Measurements from ENCODE around the gene ELMO1.
"Not testable (repeated sequence)": the region's sequence is repeated elsewhere in the genome, so short reads cannot be mapped to it uniquely, and the experiment has no call there.

Gene ELMO1

GRCh38 chr7:36986948-36987724 is 461.5 kb downstream of the ELMO1 start:
- peak; percentile 31 for DNase-seq

- DNase-seq, result peak; percentile 90
These were observed 462.1 kb downstream of the ELMO1 start for GRCh38 chr7:36986511-36986933.

- DNase-seq, result peak; percentile 73
These were observed 462.7 kb downstream of the ELMO1 start for GRCh38 chr7:36985866-36986400.

- DNase-seq, result no peak
These were observed 463.3 kb downstream of the ELMO1 start for GRCh38 chr7:36985316-36985715.

GRCh38 chr7:36984710-36985312 is 463.9 kb downstream of the ELMO1 start:
- DNase-seq, result peak; percentile 46

- DNase-seq, result no peak
These were observed 464.6 kb downstream of the ELMO1 start for GRCh38 chr7:36984041-36984521.

- no peak for DNase-seq
These were observed 465.9 kb downstream of the ELMO1 start for GRCh38 chr7:36982766-36983165.

- no peak for DNase-seq
These were observed 468.8 kb downstream of the ELMO1 start for GRCh38 chr7:36979810-36980248.

- no peak for DNase-seq
These were observed 470.2 kb downstream of the ELMO1 start for GRCh38 chr7:36978461-36978860.

- DNase-seq, result no peak
These were observed 470.8 kb downstream of the ELMO1 start for GRCh38 chr7:36977878-36978277.

GRCh38 chr7:36973534-36973933 is 475.1 kb downstream of the ELMO1 start:
- DNase-seq, result not testable (repeated sequence)

- DNase-seq, result no peak
These were observed 476.5 kb downstream of the ELMO1 start for GRCh38 chr7:36972140-36972518.

- DNase-seq, result no peak
These were observed 477.0 kb downstream of the ELMO1 start for GRCh38 chr7:36971515-36972139.

GRCh38 chr7:36970551-36971514 is 477.8 kb downstream of the ELMO1 start:
- DNase-seq, result no peak

GRCh38 chr7:36969376-36969775 is 479.3 kb downstream of the ELMO1 start:
- DNase-seq, result no peak

- peak; percentile 6 for DNase-seq
These were observed 481.3 kb downstream of the ELMO1 start for GRCh38 chr7:36967387-36967786.

- DNase-seq, result no peak
These were observed 482.0 kb downstream of the ELMO1 start for GRCh38 chr7:36966636-36967035.

- no peak for DNase-seq
These were observed 482.6 kb downstream of the ELMO1 start for GRCh38 chr7:36966039-36966438.

GRCh38 chr7:36965625-36966024 is 483.0 kb downstream of the ELMO1 start:
- no peak for DNase-seq

- no peak for DNase-seq
These were observed 484.4 kb downstream of the ELMO1 start for GRCh38 chr7:36964297-36964696.

GRCh38 chr7:36962367-36962766 is 486.3 kb downstream of the ELMO1 start:
- no peak for DNase-seq

GRCh38 chr7:36961693-36962092 is 487.0 kb downstream of the ELMO1 start:
- no peak for DNase-seq

Data from NCI-H1105 (cell line).